HepG2 (cell line): Measurements from ENCODE around the gene PLCB1. TPM values are rescaled to one million over a fixed set of nuclear protein-coding genes. Genes with fewer than 3 reads are reported as not detected.
"Not testable (repeated sequence)": the region's sequence is repeated elsewhere in the genome, so short reads cannot be mapped to it uniquely, and the experiment has no call there.

ENCODE experiments used
- ATAC-seq: fragments of 200-7000 bp; cut with Tn5 transposase; 3 replicates; pipeline ENCODE4 v1.9.1; 2020; ENCODE audit warnings: mild to moderate bottlenecking, moderate library complexity
- BruUV-seq: library from RNA; stranded (reverse); fragments of 400-500 nt; replicated peaks from 2 replicates; lab custom pipeline; 2021; lab: Mats Ljungman, UMichigan
- CTCF ChIA-PET: fragments of 300-600 bp; formaldehyde crosslinking; extraction: SDS; loops from one replicate; lab custom pipeline; 2021; ENCODE audit warnings: low total read pairs, inconsistent platforms, low intra/inter-chr PET ratio; lab: Yijun Ruan, JAX
- POLR2A ChIA-PET: fragments of 350-600 bp; sonication (Branson Sonifier 250); formaldehyde crosslinking; loops from one replicate; lab custom pipeline; 2020; ENCODE audit warnings: antibody characterized with exemption, inconsistent platforms; lab: Yijun Ruan, JAX
- DNase-seq: peaks from one replicate; pipeline ENCODE4 v3.0.0-alpha.2; 2015; ENCODE audit warnings: low spot score
- FAIRE-seq: peaks from 3 replicates; lab custom pipeline; 2011; peaks lifted over from hg19 to GRCh38; lab: Jason Lieb, UNC
- H2AFZ ChIP-seq: one replicate; pipeline ENCODE4 v1.6.1; 2011; ENCODE audit warnings: low read length, inconsistent platforms
- H3K27ac ChIP-seq: fragments of 300-600 bp; 3 replicates; pipeline ENCODE4 v1.8.0; 2011; ENCODE audit warnings: mixed run types, mild to moderate bottlenecking, mixed read lengths, low read length, inconsistent platforms; ENCODE audit not compliant: insufficient read depth; ENCODE audit errors: extremely low read length
- H3K27me3 ChIP-seq, 2 experiments: fragments of 200-600 bp in 1 of 2; 2 replicates in 1 of 2; 3 replicates in 1 of 2; pipeline versions ENCODE4 v1.6.0 to v1.8.0; 2011; ENCODE audit warnings: low read length in 2 of 2, mild to moderate bottlenecking in 2 of 2, moderate library complexity in 2 of 2, inconsistent platforms in 1 of 2; ENCODE audit not compliant: insufficient read depth in 2 of 2, control insufficient read depth in 1 of 2
- H3K36me3 ChIP-seq, 2 experiments: fragments of 200-600 bp in 1 of 2; replicated peaks in 1 of 2; 2 replicates in 1 of 2; 3 replicates in 1 of 2; pipeline versions ENCODE4 v1.5.1 to v1.8.0; 2011; ENCODE audit warnings: low read length in 2 of 2, inconsistent platforms in 1 of 2; ENCODE audit not compliant: insufficient read depth in 2 of 2, control insufficient read depth in 1 of 2
- H3K4me1 ChIP-seq: 2 replicates; pipeline ENCODE4 v1.5.1; 2012; ENCODE audit warnings: low read length, inconsistent platforms; ENCODE audit not compliant: insufficient read depth
- H3K4me2 ChIP-seq: 2 replicates; pipeline ENCODE4 v1.6.0; 2011; ENCODE audit warnings: low read depth, low read length, inconsistent platforms
- H3K4me3 ChIP-seq, 3 experiments: fragments of 200-600 bp in 1 of 3; sonication (generic), shearing (Covaris generic) in 1 of 3; replicated peaks in 1 of 3; 2 replicates each; pipeline ENCODE4 v1.5.1; 2011 to 2016; ENCODE audit warnings: low read length in 3 of 3, inconsistent platforms in 2 of 3, low read depth in 2 of 3, mild to moderate bottlenecking in 2 of 3, control low read depth in 1 of 3, mixed read lengths in 1 of 3; ENCODE audit not compliant: insufficient read depth in 1 of 3
- H3K79me2 ChIP-seq: one replicate; pipeline ENCODE4 v1.6.1; 2011; ENCODE audit warnings: low read length, inconsistent platforms; ENCODE audit not compliant: insufficient read depth
- H3K9ac ChIP-seq: 2 replicates; pipeline ENCODE4 v1.6.0; 2011; ENCODE audit warnings: mild to moderate bottlenecking, low read depth, low read length, inconsistent platforms; ENCODE audit not compliant: insufficient read depth
- H3K9me3 ChIP-seq: 2 replicates; pipeline ENCODE4 v1.5.1; 2012; ENCODE audit warnings: mild to moderate bottlenecking, low read length
- H4K20me1 ChIP-seq: 2 replicates; pipeline ENCODE4 v1.6.0; 2011; ENCODE audit warnings: inconsistent platforms, mild to moderate bottlenecking, low read length, moderate library complexity; ENCODE audit not compliant: insufficient read depth
- ATF7 ChIP-seq, 2 experiments: fragments of 450-650 bp in 1 of 2; sonication (generic) in 1 of 2; formaldehyde crosslinking in 1 of 2; IDR thresholded peaks; 2 replicates each; pipeline versions ENCODE4 v1.4.0 to v1.6.1; 2016 to 2020; ENCODE audit warnings: antibody characterized with exemption in 1 of 2, mild to moderate bottlenecking in 1 of 2, missing genetic modification reagents in 1 of 2
- FOXM1 ChIP-seq: sonication (generic); formaldehyde crosslinking; IDR thresholded peaks from 2 replicates; pipeline ENCODE4 v1.5.0; 2020; ENCODE audit warnings: missing genetic modification reagents
- SATB2 ChIP-seq: sonication (generic); formaldehyde crosslinking; IDR thresholded peaks from 2 replicates; pipeline ENCODE4 v1.5.0; 2020; ENCODE audit warnings: missing genetic modification reagents
- SCMH1 ChIP-seq: sonication (generic); formaldehyde crosslinking; IDR thresholded peaks from 2 replicates; pipeline ENCODE4 v1.9.0; 2021; ENCODE audit warnings: missing genetic modification reagents, mild to moderate bottlenecking, borderline replicate concordance
- ZNF224 ChIP-seq: sonication (generic); formaldehyde crosslinking; IDR thresholded peaks from 2 replicates; pipeline ENCODE4 v1.5.0; 2020; ENCODE audit warnings: mild to moderate bottlenecking, missing genetic modification reagents
- ZNF253 ChIP-seq: sonication (generic); formaldehyde crosslinking; IDR thresholded peaks from 2 replicates; pipeline ENCODE4 v1.8.0; 2022; ENCODE audit warnings: mild to moderate bottlenecking, missing genetic modification reagents, borderline replicate concordance
- WGBS: methylation state at CpG from one replicate; pipeline ENCODE4 v1.1.6; 2017; ENCODE audit warnings: low lambda C conversion rate; 5-methylcytosine and 5-hydroxymethylcytosine counted together
- in situ Hi-C: cut with HindIII; loops from 2 replicates; pipeline ENCODE4 v1.10.0; 2017; ENCODE audit warnings: low pct_unique_long_range_greater_than_20kb; ENCODE audit not compliant: extremely low pct_ligation_motif_present
- intact Hi-C: fragments of 100-400 bp; cut with micrococcal nuclease; formaldehyde crosslinking; loops from one replicate; pipeline ENCODE4 v1.10.0; 2022; ENCODE audit not compliant: unreplicated experiment
- polyA plus RNA-seq, 8 experiments: library from polyadenylated mRNA; depleted of rRNA in 3 of 8; stranded (reverse) in 7 of 8; unstranded in 1 of 8; fragments of >200 nt; fragmentation: Illumina TruSeq in 4 of 8; extraction: Trizol in 4 of 8; gene quantifications; 2 replicates each; pipeline versions ENCODE4 v1.2.1 to v1.2.3, GENCODE V29; 2011 to 2016; ENCODE audit warnings: low read depth in 4 of 8, missing spikeins in 1 of 8, mixed read lengths in 1 of 8; ENCODE audit not compliant: insufficient read depth in 1 of 8
- total RNA-seq, 5 experiments: library from RNA; depleted of rRNA; stranded (reverse); fragments of >200 nt; fragmentation: Illumina TruSeq; extraction: Trizol; gene quantifications; 2 replicates each; pipeline ENCODE4 v1.2.3, GENCODE V29; 2016; ENCODE audit warnings: low read depth in 1 of 5
- TF ChIP-seq, protein P1 (sequence below): sonication (generic); formaldehyde crosslinking; IDR thresholded peaks from 2 replicates; pipeline ENCODE4 v1.4.0; 2020; ENCODE audit warnings: low read depth, missing genetic modification reagents
- TF ChIP-seq, protein P2 (sequence below): sonication (generic); formaldehyde crosslinking; IDR thresholded peaks from 2 replicates; pipeline ENCODE4 v1.9.0; 2021; ENCODE audit warnings: missing genetic modification reagents, borderline replicate concordance

The PLCB1 gene
- total and polyA plus RNA-seq, 2 of the 13 experiments (the other 11 are each of a cell fraction or from before 2014, with no cell fraction given): 42.4 to 55.9 TPM

DNA sequence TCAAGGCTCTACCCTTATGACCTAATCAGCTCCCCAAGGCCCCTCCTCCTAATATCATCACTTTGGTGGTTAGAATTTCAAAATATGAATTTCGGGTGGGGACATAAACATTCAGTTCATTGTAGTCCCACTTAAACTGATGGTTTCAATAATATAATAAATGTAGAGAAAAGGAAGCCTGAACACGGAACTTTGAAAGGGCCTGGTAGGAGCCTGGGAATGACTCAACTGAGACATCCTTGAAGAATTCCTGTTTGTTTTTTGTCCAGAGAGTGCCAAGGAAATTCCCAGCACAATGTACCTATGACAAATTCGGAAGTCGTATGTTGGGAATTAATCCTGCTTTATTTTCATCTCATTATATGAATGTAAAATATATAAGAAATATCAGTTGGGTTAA, 457.9 kb downstream of the PLCB1 start (continued):
- TF ChIP-seq, protein P1, sequence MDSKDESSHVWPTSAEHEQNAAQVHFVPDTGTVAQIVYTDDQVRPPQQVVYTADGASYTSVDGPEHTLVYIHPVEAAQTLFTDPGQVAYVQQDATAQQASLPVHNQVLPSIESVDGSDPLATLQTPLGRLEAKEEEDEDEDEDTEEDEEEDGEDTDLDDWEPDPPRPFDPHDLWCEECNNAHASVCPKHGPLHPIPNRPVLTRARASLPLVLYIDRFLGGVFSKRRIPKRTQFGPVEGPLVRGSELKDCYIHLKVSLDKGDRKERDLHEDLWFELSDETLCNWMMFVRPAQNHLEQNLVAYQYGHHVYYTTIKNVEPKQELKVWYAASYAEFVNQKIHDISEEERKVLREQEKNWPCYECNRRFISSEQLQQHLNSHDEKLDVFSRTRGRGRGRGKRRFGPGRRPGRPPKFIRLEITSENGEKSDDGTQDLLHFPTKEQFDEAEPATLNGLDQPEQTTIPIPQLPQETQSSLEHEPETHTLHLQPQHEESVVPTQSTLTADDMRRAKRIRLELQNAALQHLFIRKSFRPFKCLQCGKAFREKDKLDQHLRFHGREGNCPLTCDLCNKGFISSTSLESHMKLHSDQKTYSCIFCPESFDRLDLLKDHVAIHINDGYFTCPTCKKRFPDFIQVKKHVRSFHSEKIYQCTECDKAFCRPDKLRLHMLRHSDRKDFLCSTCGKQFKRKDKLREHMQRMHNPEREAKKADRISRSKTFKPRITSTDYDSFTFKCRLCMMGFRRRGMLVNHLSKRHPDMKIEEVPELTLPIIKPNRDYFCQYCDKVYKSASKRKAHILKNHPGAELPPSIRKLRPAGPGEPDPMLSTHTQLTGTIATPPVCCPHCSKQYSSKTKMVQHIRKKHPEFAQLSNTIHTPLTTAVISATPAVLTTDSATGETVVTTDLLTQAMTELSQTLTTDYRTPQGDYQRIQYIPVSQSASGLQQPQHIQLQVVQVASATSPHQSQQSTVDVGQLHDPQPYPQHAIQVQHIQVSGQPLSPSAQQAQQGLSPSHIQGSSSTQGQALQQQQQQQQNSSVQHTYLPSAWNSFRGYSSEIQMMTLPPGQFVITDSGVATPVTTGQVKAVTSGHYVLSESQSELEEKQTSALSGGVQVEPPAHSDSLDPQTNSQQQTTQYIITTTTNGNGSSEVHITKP (CRISPR knock-in tag): no peak
- TF ChIP-seq SCMH1 (CRISPR knock-in tag) (no peak), ZNF224 (CRISPR knock-in tag) (no peak), SATB2 (CRISPR knock-in tag) (no peak), ATF7 (IDR thresholded peaks at IDR 0.05) (no peak), ATF7 (CRISPR knock-in tag; IDR thresholded peaks at IDR 0.05) (no peak), ZNF253 (CRISPR knock-in tag) (no peak), FOXM1 (no peak)
- TF ChIP-seq, protein P2, sequence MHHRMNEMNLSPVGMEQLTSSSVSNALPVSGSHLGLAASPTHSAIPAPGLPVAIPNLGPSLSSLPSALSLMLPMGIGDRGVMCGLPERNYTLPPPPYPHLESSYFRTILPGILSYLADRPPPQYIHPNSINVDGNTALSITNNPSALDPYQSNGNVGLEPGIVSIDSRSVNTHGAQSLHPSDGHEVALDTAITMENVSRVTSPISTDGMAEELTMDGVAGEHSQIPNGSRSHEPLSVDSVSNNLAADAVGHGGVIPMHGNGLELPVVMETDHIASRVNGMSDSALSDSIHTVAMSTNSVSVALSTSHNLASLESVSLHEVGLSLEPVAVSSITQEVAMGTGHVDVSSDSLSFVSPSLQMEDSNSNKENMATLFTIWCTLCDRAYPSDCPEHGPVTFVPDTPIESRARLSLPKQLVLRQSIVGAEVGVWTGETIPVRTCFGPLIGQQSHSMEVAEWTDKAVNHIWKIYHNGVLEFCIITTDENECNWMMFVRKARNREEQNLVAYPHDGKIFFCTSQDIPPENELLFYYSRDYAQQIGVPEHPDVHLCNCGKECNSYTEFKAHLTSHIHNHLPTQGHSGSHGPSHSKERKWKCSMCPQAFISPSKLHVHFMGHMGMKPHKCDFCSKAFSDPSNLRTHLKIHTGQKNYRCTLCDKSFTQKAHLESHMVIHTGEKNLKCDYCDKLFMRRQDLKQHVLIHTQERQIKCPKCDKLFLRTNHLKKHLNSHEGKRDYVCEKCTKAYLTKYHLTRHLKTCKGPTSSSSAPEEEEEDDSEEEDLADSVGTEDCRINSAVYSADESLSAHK (CRISPR knock-in tag): no peak

DNA sequence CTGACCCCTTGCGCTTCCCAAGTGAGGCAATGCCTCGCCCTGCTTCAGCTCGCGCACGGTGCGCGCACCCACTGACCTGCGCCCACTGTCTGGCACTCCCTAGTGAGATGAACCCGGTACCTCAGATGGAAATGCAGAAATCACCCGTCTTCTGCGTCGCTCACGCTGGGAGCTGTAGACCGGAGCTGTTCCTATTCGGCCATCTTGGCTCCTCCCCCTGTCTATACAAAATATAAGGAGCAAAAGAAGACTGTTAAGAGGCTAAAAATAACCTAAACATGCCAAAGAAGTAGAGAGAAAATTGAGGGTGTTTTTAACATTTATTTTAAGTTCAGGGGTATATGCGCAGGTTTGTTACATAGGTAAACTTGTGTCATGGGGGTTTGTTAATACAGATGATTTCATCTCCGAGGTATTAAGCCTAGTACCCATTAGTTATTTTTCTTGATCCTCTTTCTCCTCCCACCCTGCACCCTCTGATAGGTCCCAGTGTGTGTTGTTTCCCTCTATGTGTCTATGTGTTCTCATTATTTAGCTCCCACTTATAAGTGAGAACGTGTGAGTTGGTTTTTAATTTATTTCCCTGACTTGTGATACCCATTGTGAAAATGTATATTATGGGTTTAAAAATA, 469.0 kb downstream of the PLCB1 start:
- ATAC-seq, H2AFZ ChIP-seq, BruUV-seq, H3K4me2 ChIP-seq, DNase-seq, H3K4me3 ChIP-seq, intact Hi-C loops, H3K4me1 ChIP-seq, H3K27me3 ChIP-seq, H3K9me3 ChIP-seq, H3K36me3 ChIP-seq, in situ Hi-C loops, POLR2A ChIA-PET, CTCF ChIA-PET, H3K27ac ChIP-seq, H3K79me2 ChIP-seq, FAIRE-seq, H3K9ac ChIP-seq, H4K20me1 ChIP-seq: not testable (repeated sequence)
- WGBS: 97% methylated on average over 11 of the region's 18 CpGs
